IPS-18c (cell line): Measurements from ENCODE around the gene CYP1A1.
A peak's percentile ranks its signal among the peaks of the same experiment; 100 is the strongest.

Source experiments
- H3K4me3 ChIP-seq: 2 replicates; pipeline ENCODE4 v1.7.0; 2013; ENCODE audit warnings: low read depth, mild to moderate bottlenecking, low read length, moderate library complexity; ENCODE audit not compliant: insufficient read depth
- H3K9me3 ChIP-seq: one replicate; pipeline ENCODE4 v1.6.1; 2013; ENCODE audit warnings: mild to moderate bottlenecking, low read length, moderate library complexity; ENCODE audit not compliant: control insufficient read depth, insufficient read depth

Gene CYP1A1

GRCh38 chr15:74725225-74725774 lies at the start of gene CYP1A1:
TSS of gene CYP1A1 (minus strand) at chr15:74725528. CDS start at chr15:74723097, 2,431 bp downstream.
- peak within 1 kb of the TSS; percentile 70 for H3K4me3 ChIP-seq

GRCh38 chr15:74773731-74774252 lies 48.5 kb upstream of the CYP1A1 start:
- no peak overlapping the region for H3K4me3 ChIP-seq
- H3K9me3 ChIP-seq = no peaks in the 10 kb centered on the region

More at GRCh38 chr15:74725225-74725774, at the start of gene CYP1A1:
- H3K9me3 ChIP-seq = peaks cover 3% of the 10 kb centered on the region

GRCh38 chr15:74773329-74773728 lies 48.0 kb upstream of the CYP1A1 start:
- H3K4me3 ChIP-seq = no peak overlapping the region

GRCh38 chr15:74770211-74770903 lies 45.0 kb upstream of the CYP1A1 start:
- H3K4me3 ChIP-seq = no peak overlapping the region
- no peaks in the 10 kb centered on the region for H3K9me3 ChIP-seq

More at GRCh38 chr15:74773329-74773728, 48.0 kb upstream of the CYP1A1 start:
- no peaks in the 10 kb centered on the region for H3K9me3 ChIP-seq

GRCh38 chr15:74769463-74770025 lies 44.2 kb upstream of the CYP1A1 start:
- no peaks in the 10 kb centered on the region for H3K9me3 ChIP-seq
- H3K4me3 ChIP-seq = no peak overlapping the region

- no peak overlapping the region for H3K4me3 ChIP-seq
- H3K9me3 ChIP-seq = no peaks in the 10 kb centered on the region
Observed at GRCh38 chr15:74768771-74769342, 43.5 kb upstream of the CYP1A1 start.

GRCh38 chr15:74768099-74768770 lies 42.9 kb upstream of the CYP1A1 start:
- Histone ChIP-seq H3K9me3 (no peaks in the 10 kb centered on the region), H3K4me3 (no peak overlapping the region)

GRCh38 chr15:74767167-74768098 lies 42.1 kb upstream of the CYP1A1 start:
- Histone ChIP-seq H3K4me3 (no peak overlapping the region), H3K9me3 (no peaks in the 10 kb centered on the region)

- no peaks in the 10 kb centered on the region for H3K9me3 ChIP-seq
- H3K4me3 ChIP-seq = no peak overlapping the region
Observed at GRCh38 chr15:74763416-74763815, 38.1 kb upstream of the CYP1A1 start.

- Histone ChIP-seq H3K9me3 (no peaks in the 10 kb centered on the region), H3K4me3 (no peak overlapping the region)
Observed at GRCh38 chr15:74762791-74763150, 37.4 kb upstream of the CYP1A1 start.

GRCh38 chr15:74758736-74759135 lies 33.4 kb upstream of the CYP1A1 start:
- Histone ChIP-seq H3K9me3 (no peaks in the 10 kb centered on the region), H3K4me3 (no peak overlapping the region)

- no peak overlapping the region for H3K4me3 ChIP-seq
- H3K9me3 ChIP-seq = no peaks in the 10 kb centered on the region
Observed at GRCh38 chr15:74754593-74755215, 29.4 kb upstream of the CYP1A1 start.

- Histone ChIP-seq H3K9me3 (no peaks in the 10 kb centered on the region), H3K4me3 (no peak overlapping the region)
Observed at GRCh38 chr15:74752531-74752930, 27.2 kb upstream of the CYP1A1 start.

GRCh38 chr15:74752011-74752410 lies 26.7 kb upstream of the CYP1A1 start:
- Histone ChIP-seq H3K4me3 (no peak overlapping the region), H3K9me3 (no peaks in the 10 kb centered on the region)

- Histone ChIP-seq H3K9me3 (no peaks in the 10 kb centered on the region), H3K4me3 (no peak overlapping the region)
Observed at GRCh38 chr15:74750751-74751150, 25.4 kb upstream of the CYP1A1 start.

GRCh38 chr15:74749832-74750231 lies 24.5 kb upstream of the CYP1A1 start:
- no peak overlapping the region for H3K4me3 ChIP-seq
- H3K9me3 ChIP-seq = no peaks in the 10 kb centered on the region
